OCI-LY1 (cell line): ENCODE results near the gene SCN7A.

Experiments used
- H2AFZ ChIP-seq: fragments of 200-600 bp; sonication (generic), shearing (Covaris generic); 2 replicates; pipeline ENCODE4 v1.6.0; 2014; ENCODE audit warnings: antibody characterized with exemption, mild to moderate bottlenecking, low read length
- H3F3A ChIP-seq: fragments of 200-600 bp; sonication (generic), shearing (Covaris generic); 2 replicates; pipeline ENCODE4 v1.6.0; 2014; ENCODE audit warnings: mild to moderate bottlenecking, antibody characterized with exemption, low read length, moderate library complexity; ENCODE audit not compliant: insufficient read depth
- H3K27ac ChIP-seq: fragments of 200-600 bp; sonication (generic); 2 replicates; pipeline ENCODE4 v1.5.1; 2014; ENCODE audit warnings: low read length, mixed run types, mild to moderate bottlenecking, low read depth; ENCODE audit not compliant: poor library complexity, severe bottlenecking
- H3K27me3 ChIP-seq: fragments of 200-600 bp; sonication (generic); 2 replicates; pipeline ENCODE4 v1.6.0; 2014; ENCODE audit warnings: antibody characterized with exemption, mild to moderate bottlenecking, low read length, moderate library complexity; ENCODE audit not compliant: insufficient read depth
- H3K36me3 ChIP-seq: fragments of 200-600 bp; sonication (generic); 2 replicates; pipeline ENCODE4 v1.6.1; 2014; ENCODE audit warnings: mild to moderate bottlenecking, antibody characterized with exemption, low read length, moderate library complexity, mixed read lengths; ENCODE audit not compliant: insufficient read depth
- H3K4me1 ChIP-seq: fragments of 200-600 bp; sonication (generic); 2 replicates; pipeline ENCODE4 v1.5.1; 2014; ENCODE audit warnings: mild to moderate bottlenecking, low read length, moderate library complexity; ENCODE audit not compliant: insufficient read depth, severe bottlenecking
- H3K4me2 ChIP-seq: fragments of 200-600 bp; sonication (generic), shearing (Covaris generic); 2 replicates; pipeline ENCODE4 v1.6.1; 2014; ENCODE audit warnings: low read length
- H3K4me3 ChIP-seq: fragments of 200-600 bp; sonication (generic); 2 replicates; pipeline ENCODE4 v1.5.1; 2014; ENCODE audit warnings: low read length, low read depth, mild to moderate bottlenecking, mixed read lengths; ENCODE audit not compliant: poor library complexity, severe bottlenecking
- H3K79me2 ChIP-seq: fragments of 200-600 bp; shearing (Covaris generic); 2 replicates; pipeline ENCODE4 v1.6.1; 2016; ENCODE audit warnings: mixed run types, low read length, mixed read lengths; ENCODE audit not compliant: insufficient read depth
- H3K9ac ChIP-seq: fragments of 200-600 bp; sonication (generic), shearing (Covaris generic); 2 replicates; pipeline ENCODE4 v1.6.1; 2014; ENCODE audit warnings: mild to moderate bottlenecking, low read length, mixed read lengths
- H3K9me2 ChIP-seq: fragments of 200-600 bp; sonication (generic), shearing (Covaris generic); 2 replicates; pipeline ENCODE4 v1.6.1; 2014; ENCODE audit warnings: low read depth, mild to moderate bottlenecking, low read length, mixed read lengths
- H3K9me3 ChIP-seq: fragments of 200-600 bp; shearing (Covaris generic); 2 replicates; pipeline ENCODE4 v1.6.1; 2014; ENCODE audit warnings: low read length, mixed read lengths
- H4K20me1 ChIP-seq: fragments of 200-600 bp; sonication (generic), shearing (Covaris generic); 2 replicates; pipeline ENCODE4 v1.6.0; 2016; ENCODE audit warnings: mild to moderate bottlenecking, low read length; ENCODE audit not compliant: insufficient read depth
- EZH2 ChIP-seq: fragments of 200-600 bp; sonication (generic), shearing (Covaris generic); IDR thresholded peaks from 2 replicates; pipeline ENCODE4 v1.8.0; 2017; ENCODE audit warnings: borderline replicate concordance, mixed run types, mild to moderate bottlenecking, antibody characterized with exemption, low read length, moderate library complexity, mixed read lengths
- TF ChIP-seq, protein P1 (sequence below): fragments of 200-600 bp; sonication (generic), shearing (Covaris generic); IDR thresholded peaks from 2 replicates; pipeline ENCODE4 v1.5.1; 2017; ENCODE audit warnings: mild to moderate bottlenecking, antibody characterized with exemption, low read length, moderate library complexity, mixed read lengths

SCN7A gene

DNA sequence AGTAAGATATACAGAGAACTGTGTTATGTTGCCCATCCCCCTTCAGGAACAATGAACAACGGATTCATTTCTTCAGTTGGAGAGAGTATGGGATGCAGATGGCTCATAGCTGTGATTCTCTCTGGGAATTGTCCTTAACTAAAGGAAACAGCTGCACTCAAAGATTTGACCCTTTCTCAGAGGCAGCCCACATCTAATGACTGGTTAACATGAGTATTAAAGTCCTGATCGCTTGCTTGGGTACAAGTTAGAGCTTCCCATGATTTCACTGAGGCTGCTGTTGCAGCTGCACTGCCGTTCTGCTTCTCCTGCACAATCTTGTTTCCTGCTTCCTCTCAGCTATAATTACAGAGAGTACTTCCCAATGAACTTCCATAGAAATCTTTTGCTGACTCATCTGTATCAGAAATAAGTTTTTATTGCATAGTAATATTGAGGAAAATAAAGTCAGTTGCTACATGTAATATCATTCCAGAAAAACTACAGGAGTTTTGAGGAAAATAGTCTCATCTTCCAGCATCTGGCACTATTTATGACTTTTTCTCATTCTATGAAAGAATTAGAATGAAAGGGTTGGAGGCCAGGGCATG lies 105.5 kb downstream of the SCN7A start:
- no peak overlapping the region for H3K27ac ChIP-seq
- TF ChIP-seq EZH2, result no peak
- TF ChIP-seq, protein P1, sequence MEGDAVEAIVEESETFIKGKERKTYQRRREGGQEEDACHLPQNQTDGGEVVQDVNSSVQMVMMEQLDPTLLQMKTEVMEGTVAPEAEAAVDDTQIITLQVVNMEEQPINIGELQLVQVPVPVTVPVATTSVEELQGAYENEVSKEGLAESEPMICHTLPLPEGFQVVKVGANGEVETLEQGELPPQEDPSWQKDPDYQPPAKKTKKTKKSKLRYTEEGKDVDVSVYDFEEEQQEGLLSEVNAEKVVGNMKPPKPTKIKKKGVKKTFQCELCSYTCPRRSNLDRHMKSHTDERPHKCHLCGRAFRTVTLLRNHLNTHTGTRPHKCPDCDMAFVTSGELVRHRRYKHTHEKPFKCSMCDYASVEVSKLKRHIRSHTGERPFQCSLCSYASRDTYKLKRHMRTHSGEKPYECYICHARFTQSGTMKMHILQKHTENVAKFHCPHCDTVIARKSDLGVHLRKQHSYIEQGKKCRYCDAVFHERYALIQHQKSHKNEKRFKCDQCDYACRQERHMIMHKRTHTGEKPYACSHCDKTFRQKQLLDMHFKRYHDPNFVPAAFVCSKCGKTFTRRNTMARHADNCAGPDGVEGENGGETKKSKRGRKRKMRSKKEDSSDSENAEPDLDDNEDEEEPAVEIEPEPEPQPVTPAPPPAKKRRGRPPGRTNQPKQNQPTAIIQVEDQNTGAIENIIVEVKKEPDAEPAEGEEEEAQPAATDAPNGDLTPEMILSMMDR, result no peak
- no peak overlapping the region for H3K4me3 ChIP-seq
- no peak overlapping the region for H3K4me2 ChIP-seq
- no peaks in the 10 kb centered on the region for H3K4me1 ChIP-seq
- no peaks in the 10 kb centered on the region for H3K79me2 ChIP-seq
- H3K9me3 ChIP-seq, result no peaks in the 10 kb centered on the region
- H2AFZ ChIP-seq, result no peak overlapping the region
- H3K9me2 ChIP-seq, result no peaks in the 10 kb centered on the region
- H4K20me1 ChIP-seq, result no peaks in the 10 kb centered on the region
- no peaks in the 10 kb centered on the region for H3K27me3 ChIP-seq
- H3K36me3 ChIP-seq, result no peaks in the 10 kb centered on the region
- H3F3A ChIP-seq, result no peaks in the 10 kb centered on the region
- no peak overlapping the region for H3K9ac ChIP-seq

DNA sequence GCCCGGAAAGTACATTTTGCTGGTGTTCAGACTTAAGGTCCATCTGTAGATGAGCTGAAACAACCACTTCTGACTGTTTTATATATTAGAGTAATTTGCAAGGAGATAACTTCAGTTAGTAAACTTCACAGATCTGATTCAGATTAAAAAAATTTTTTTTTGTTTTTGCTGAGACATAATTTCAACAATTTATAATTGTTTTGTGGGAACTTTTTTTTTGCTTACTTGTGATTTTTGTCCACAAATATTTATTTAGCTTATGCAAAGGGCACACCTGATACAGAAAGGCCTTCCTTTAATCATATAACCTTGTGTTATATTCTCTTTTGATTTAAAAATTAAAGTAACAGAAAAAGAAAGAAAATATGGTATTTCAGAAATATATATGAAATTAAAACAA lies 108.7 kb downstream of the SCN7A start:
- TF ChIP-seq, protein P1, result no peak
- TF ChIP-seq EZH2, result no peak
- Histone ChIP-seq H2AFZ (no peak overlapping the region), H3K4me3 (no peak overlapping the region), H4K20me1 (no peaks in the 10 kb centered on the region), H3K4me2 (no peak overlapping the region), H3K27me3 (no peaks in the 10 kb centered on the region), H3K27ac (no peak overlapping the region), H3K9me3 (no peaks in the 10 kb centered on the region), H3K4me1 (no peaks in the 10 kb centered on the region), H3F3A (no peaks in the 10 kb centered on the region), H3K9me2 (no peaks in the 10 kb centered on the region), H3K36me3 (no peaks in the 10 kb centered on the region), H3K79me2 (no peaks in the 10 kb centered on the region), H3K9ac (no peak overlapping the region)

DNA sequence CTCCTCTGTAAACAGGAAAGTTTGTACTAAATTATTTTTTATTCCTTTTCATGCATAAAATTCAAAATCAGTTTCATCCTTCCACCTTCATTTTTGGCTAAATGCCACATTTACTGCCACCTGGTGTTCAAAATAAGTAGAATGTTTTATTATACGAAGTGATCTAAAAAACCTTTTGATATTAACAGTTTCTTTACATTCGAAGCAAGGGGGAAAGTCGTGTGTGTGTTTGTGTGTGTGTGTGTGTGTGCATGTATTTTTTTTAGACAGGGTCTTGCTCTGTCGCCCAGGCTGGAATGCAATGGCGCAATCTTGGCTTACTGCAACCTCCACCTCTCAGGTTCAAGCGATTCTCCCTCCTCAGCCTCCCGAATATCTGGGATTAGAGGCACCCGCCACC lies 109.3 kb downstream of the SCN7A start:
- no peak for TF ChIP-seq EZH2
- TF ChIP-seq, protein P1, result peak; percentile 48
- Histone ChIP-seq H3K36me3 (no peaks in the 10 kb centered on the region), H3K9me2 (no peaks in the 10 kb centered on the region), H3K4me1 (no peaks in the 10 kb centered on the region), H3F3A (no peaks in the 10 kb centered on the region), H4K20me1 (no peaks in the 10 kb centered on the region), H3K79me2 (no peaks in the 10 kb centered on the region), H3K27ac (no peak overlapping the region), H3K27me3 (no peaks in the 10 kb centered on the region), H3K9me3 (no peaks in the 10 kb centered on the region), H3K4me2 (no peak overlapping the region), H2AFZ (no peak overlapping the region), H3K4me3 (no peak overlapping the region), H3K9ac (no peak overlapping the region)
